ENCODE measurements around the gene EXOC4. TPM values are rescaled to one million over a fixed set of nuclear protein-coding genes. Genes with fewer than 3 reads are reported as not detected.

EXOC4 gene
- total RNA-seq, 4 donors from 2014 or later = 36.6 to 64.0 (median 57.4) TPM

DNA sequence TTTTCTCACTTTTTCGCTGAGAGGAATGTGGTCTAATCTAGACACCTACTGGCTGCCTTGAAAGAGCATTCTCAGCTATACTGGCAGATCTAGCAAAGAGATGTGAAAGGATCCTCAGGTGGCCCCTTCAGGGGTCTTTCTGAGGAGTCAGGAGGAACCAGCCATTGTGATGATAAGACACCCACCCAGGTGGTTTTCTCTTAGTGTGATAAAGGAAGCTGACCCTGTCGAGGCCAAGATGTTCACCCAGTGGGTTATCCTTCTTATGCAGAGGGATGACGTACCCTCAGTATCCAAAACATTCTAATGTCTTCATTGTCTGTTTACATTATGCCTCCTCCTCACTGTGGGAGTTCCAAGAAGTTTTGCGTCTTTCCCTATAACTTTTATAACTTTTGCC is 776.0 kb downstream of the EXOC4 start:
- Histone ChIP-seq H3K4me1 (peaks cover 0 to 11% (median 11%) of the 10 kb centered on the region in 4 donors), H3K4me3 (no peak overlapping the region), H3K27ac (replicated peaks in 1 of 4) (no peak overlapping the region), H3K9me3 (no peaks in the 10 kb centered on the region), H3K36me3 (no peaks in the 10 kb centered on the region), H3K27me3 (no peaks in the 10 kb centered on the region)
- no peak for TF ChIP-seq POLR2AphosphoS5 (IDR thresholded peaks at IDR 0.05)
- TF ChIP-seq POLR2A (IDR thresholded peaks at IDR 0.05; ENCODE audit: low read depth) = no peak
- TF ChIP-seq, protein P1, sequence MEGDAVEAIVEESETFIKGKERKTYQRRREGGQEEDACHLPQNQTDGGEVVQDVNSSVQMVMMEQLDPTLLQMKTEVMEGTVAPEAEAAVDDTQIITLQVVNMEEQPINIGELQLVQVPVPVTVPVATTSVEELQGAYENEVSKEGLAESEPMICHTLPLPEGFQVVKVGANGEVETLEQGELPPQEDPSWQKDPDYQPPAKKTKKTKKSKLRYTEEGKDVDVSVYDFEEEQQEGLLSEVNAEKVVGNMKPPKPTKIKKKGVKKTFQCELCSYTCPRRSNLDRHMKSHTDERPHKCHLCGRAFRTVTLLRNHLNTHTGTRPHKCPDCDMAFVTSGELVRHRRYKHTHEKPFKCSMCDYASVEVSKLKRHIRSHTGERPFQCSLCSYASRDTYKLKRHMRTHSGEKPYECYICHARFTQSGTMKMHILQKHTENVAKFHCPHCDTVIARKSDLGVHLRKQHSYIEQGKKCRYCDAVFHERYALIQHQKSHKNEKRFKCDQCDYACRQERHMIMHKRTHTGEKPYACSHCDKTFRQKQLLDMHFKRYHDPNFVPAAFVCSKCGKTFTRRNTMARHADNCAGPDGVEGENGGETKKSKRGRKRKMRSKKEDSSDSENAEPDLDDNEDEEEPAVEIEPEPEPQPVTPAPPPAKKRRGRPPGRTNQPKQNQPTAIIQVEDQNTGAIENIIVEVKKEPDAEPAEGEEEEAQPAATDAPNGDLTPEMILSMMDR (IDR thresholded peaks at IDR 0.05) = no peak
- WGBS = 94% methylated on average over 4 of the region's 4 CpGs
- no peak for DNase-seq (ENCODE audit: extremely low spot score)
- intact Hi-C loops (cut with DNase I) = no loop called here

GRCh38 chr7:134029743-134030142 is 776.9 kb downstream of the EXOC4 start:
- no peak for TF ChIP-seq POLR2AphosphoS5 (IDR thresholded peaks at IDR 0.05)
- TF ChIP-seq, protein P1 (IDR thresholded peaks at IDR 0.05) = no peak
- no peak for TF ChIP-seq EP300 (IDR thresholded peaks at IDR 0.05)
- TF ChIP-seq POLR2A (IDR thresholded peaks at IDR 0.05; ENCODE audit: low read depth) = no peak
- Histone ChIP-seq H3K9me3 (no peaks in the 10 kb centered on the region), H3K36me3 (no peaks in the 10 kb centered on the region), H3K4me3 (no peak overlapping the region), H3K27me3 (no peaks in the 10 kb centered on the region), H3K4me1 (peaks cover 0 to 7% (median 3%) of the 10 kb centered on the region in 4 donors), H3K27ac (replicated peaks in 1 of 4) (no peak overlapping the region)
- DNase-seq (ENCODE audit: extremely low spot score) = no peak
- intact Hi-C loops (cut with DNase I) = no loop called here
- WGBS = 76% methylated on average over 1 of the region's 1 CpG

GRCh38 chr7:134030460-134030865 is 777.6 kb downstream of the EXOC4 start:
- WGBS = 84% methylated on average over 9 of the region's 9 CpGs

GRCh38 chr7:134031835-134032617 is 779.1 kb downstream of the EXOC4 start:
- no peak for TF ChIP-seq POLR2AphosphoS5 (IDR thresholded peaks at IDR 0.05)
- no peak for TF ChIP-seq POLR2A (IDR thresholded peaks at IDR 0.05; ENCODE audit: low read depth)
- TF ChIP-seq EP300 (IDR thresholded peaks at IDR 0.05) = no peak
- TF ChIP-seq, protein P1 (IDR thresholded peaks at IDR 0.05) = no peak
- no peak overlapping the region for H3K27ac ChIP-seq (replicated peaks in 1 of 4)
- WGBS = 89% methylated on average over 3 of the region's 3 CpGs
- no peak overlapping the region for H3K4me3 ChIP-seq
- no peaks in the 10 kb centered on the region for H3K36me3 ChIP-seq
- no peaks in the 10 kb centered on the region for H3K9me3 ChIP-seq
- DNase-seq (ENCODE audit: extremely low spot score) = no peak
- H3K27me3 ChIP-seq = no peaks in the 10 kb centered on the region
- peaks cover 0 to 5% (median 0%) of the 10 kb centered on the region in 4 donors for H3K4me1 ChIP-seq
- intact Hi-C loops (cut with DNase I) = no loop called here

More at GRCh38 chr7:134030460-134030865, 777.6 kb downstream of the EXOC4 start:
- Histone ChIP-seq H3K27ac (replicated peaks in 1 of 4) (no peak overlapping the region), H3K4me3 (no peak overlapping the region), H3K36me3 (no peaks in the 10 kb centered on the region), H3K9me3 (no peaks in the 10 kb centered on the region), H3K4me1 (peaks cover 0 to 5% (median 0%) of the 10 kb centered on the region in 4 donors), H3K27me3 (no peaks in the 10 kb centered on the region)
- TF ChIP-seq EP300 (IDR thresholded peaks at IDR 0.05) = no peak
- no peak for TF ChIP-seq POLR2AphosphoS5 (IDR thresholded peaks at IDR 0.05)
- no peak for TF ChIP-seq POLR2A (IDR thresholded peaks at IDR 0.05; ENCODE audit: low read depth)
- TF ChIP-seq, protein P1 (IDR thresholded peaks at IDR 0.05) = no peak
- intact Hi-C loops (cut with DNase I) = no loop called here
- DNase-seq (ENCODE audit: extremely low spot score) = no peak
